ENCODE measurements around the gene DDX28.
"Not testable (repeated sequence)": the region's sequence is repeated elsewhere in the genome, so short reads cannot be mapped to it uniquely, and the experiment has no call there.

DDX28 gene

GRCh38 chr16:68037841-68038597 is 15.0 kb upstream of the DDX28 start:
- no peak for DNase-seq (ENCODE audit: low read depth)

GRCh38 chr16:68035227-68035626 is 12.2 kb upstream of the DDX28 start:
- no peak for DNase-seq (ENCODE audit: low read depth)

DNA sequence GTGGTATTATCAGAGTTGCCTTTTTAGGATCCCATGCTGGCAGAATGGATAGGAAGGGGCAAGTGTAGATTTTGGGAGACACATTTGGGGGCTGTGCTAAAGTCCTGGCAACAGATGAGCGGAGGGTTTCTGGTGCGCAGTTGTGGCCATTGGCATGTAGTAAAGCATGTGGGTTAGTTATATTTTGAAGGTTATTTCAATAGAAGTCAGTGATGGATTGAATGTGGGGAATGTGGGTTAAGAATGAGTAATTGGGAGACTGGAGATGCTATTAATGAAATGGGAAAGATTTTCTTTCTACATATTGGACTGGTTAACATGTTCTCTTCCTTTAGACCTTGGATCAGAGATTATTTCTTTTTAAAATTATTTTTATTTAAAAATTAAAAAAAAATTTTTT is 10.1 kb upstream of the DDX28 start:
- DNase-seq (ENCODE audit: low read depth), result no peak

DNA sequence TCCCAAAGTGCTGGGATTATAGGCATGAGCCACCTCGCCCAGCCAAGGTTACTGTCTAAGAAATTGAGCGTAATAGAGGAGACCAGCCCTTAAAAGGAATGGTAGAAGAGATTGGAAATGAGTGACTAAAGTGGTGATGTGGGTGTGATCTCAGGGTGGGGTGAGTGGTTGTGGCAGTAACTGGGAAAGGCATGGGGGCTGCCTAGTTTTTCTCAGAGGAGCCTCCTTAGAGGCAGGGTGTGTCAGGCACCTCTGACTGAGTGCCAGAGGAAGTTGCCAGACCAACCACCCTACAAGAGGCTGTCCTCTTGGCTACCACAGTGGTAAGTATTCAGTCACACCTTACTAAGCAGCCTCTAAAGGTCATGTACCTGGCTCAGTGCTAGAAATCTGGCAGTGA is 8.9 kb upstream of the DDX28 start:
- no peak for DNase-seq (ENCODE audit: low read depth)

DNA sequence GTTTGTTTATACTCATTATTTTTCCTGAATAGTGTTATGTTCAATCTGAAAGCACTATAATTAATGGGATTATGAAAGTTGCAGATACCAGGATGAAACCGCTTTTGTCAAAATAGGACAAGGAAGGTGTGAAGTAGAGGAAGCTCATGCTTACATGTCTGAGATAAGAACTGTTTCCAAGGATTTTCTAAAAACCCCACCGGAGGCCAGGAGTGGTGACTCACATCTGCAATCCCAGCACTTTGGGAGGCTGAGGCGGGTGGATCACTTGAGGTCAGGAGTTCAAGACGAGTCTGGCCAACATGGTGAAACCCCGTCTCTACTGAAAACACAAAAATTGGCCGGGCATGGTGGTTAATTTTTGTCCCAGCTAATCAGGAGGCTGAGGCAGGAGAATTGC is 7.1 kb upstream of the DDX28 start:
- DNase-seq (ENCODE audit: low read depth), result not testable (repeated sequence)

DNA sequence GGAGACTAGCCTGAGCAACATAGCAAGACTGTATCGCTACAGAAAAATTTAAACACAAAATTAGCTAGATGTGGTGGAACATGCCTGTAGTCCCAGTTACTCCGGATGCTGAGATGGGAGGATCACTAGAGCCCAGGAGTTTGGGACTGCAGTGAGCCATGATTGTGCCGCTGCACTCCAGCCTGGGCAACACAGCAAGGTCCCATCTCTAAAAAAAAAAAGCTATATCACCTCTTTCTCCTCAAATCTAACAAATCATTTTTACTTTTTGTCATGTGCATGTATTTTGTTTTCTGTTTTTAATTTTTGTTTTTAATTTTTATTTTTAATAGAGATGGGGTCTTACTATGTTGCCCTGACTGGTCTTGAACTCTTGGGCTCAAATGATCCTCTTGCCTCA is 6.0 kb upstream of the DDX28 start:
- no peak for DNase-seq (ENCODE audit: low read depth)

- no peak for DNase-seq (ENCODE audit: low read depth)
Measured at GRCh38 chr16:68022278-68022727, 729 bp downstream of the DDX28 start.

DNA sequence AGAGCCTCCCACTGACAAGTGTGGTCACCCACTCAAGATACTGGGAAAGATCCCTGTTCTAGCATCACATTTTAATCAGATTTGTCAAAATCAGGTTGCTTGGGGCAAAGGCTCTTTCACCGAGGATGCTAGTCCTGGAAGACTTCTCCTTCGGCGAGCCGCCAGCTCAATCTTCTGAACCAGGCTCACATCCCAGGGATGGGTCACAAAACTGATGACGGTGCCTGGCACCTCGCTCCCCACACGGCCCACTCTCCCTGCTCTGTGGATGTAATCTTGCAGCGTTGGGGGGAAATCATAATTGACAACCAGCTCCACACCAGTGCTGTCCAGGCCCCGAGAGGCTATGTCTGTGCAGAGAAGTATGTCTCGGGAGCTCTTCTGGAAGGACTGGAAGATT is 1.5 kb downstream of the DDX28 start:
- DNase-seq (ENCODE audit: low read depth), result no peak

DNA sequence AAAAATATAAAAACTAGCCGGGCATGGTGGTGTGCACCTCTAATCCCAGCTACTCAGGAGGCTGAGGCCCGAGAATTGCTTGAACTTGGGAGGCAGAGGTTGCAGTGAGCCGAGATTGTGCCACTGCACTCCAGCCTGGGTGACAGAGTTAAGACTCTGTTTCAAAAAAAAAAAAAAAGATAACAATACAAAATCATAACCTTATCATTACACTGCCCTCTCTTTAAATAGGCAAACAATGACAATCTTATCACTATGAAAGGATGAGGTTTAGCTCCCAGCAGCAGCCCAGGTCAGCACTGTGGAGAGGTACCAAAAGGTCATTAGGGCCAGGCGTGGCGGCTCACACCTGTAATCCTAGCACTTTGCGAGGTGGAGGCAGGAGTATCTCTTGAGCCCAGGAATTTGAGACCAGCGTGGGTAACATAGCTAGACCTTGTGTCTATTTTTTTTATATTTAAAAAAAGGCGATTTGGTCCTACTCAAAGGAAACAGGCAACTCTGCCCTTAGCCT is 3.8 kb downstream of the DDX28 start:
- DNase-seq (ENCODE audit: low read depth), result no peak

DNA sequence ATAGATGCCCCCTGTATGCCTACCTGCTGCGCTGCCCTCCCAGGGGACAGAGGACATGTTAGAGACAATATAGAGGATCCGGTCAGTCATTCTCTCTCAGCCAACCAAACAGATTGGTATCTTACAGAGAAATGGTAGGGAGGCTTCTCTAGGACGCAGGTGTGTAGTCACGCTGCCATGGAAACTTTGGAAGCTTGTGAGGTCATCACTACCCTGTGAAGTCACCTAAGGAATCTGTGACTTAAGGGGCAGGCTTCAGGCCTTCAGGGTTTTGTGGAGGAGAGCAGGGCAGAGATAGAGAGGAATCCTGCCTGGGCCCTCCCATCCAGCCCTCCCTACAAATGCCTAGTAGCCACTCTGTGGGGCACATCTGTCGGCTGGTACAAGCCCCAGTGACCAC is 7.4 kb downstream of the DDX28 start, which contains the start of gene DPEP2NB:
DPEP2NB (minus strand) TSS at position 231 of the 400 bp plus-strand sequence; CDS start at position 90, 141 bp downstream.
- no peak for DNase-seq (ENCODE audit: low read depth)

GRCh38 chr16:68013440-68013839 is 9.6 kb downstream of the DDX28 start:
- DNase-seq (ENCODE audit: low read depth), result no peak

GRCh38 chr16:68009872-68010271 is 13.2 kb downstream of the DDX28 start:
- not testable (repeated sequence) for DNase-seq (ENCODE audit: low read depth)

GRCh38 chr16:68009157-68009735 is 13.8 kb downstream of the DDX28 start:
- DNase-seq (ENCODE audit: low read depth), result no peak

DNA sequence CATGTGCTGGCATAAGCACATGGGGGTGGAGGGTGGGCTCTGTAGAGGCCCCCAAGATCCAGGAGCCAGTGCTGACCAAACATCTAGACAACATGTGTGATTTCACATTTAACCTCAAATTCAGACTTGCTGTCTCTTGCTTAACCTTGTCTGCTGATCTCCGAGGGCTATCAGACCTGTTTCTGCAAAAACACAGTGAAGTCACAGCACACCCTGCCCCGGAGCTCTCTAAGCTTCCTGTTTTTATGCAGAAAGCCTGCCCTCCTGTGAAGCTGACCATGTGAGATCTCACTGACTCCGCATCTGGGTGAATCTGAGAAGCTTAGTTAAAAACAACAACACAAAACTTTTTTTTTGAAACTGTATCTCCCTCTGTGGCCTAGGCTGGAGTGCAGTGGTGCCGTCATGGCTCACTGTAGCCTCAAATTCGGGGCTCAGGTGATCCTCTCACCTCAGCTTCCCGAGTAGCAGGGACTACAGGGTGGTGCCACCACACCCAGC is 17.2 kb downstream of the DDX28 start:
- DNase-seq (ENCODE audit: low read depth), result no peak

DNA sequence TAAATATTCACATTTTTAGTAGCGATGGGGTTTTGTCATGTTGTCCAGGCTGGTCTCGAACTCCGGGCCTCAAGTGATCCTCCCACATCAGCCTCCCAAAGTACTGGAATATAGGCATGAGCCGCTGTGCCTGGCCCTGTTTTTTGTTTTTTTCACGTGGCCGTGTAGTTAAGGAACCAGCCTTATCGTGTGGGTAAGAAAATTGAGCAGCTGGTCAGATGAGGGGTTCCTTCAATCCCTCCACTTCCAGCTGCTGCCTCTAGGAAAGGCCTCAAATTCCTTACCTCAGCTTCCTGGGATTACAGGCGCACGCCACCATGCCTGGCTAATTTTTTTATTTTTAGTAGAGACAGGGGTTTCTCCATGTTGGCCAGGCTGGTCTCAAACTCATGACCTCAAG is 17.8 kb downstream of the DDX28 start:
- no peak for DNase-seq (ENCODE audit: low read depth)

DNA sequence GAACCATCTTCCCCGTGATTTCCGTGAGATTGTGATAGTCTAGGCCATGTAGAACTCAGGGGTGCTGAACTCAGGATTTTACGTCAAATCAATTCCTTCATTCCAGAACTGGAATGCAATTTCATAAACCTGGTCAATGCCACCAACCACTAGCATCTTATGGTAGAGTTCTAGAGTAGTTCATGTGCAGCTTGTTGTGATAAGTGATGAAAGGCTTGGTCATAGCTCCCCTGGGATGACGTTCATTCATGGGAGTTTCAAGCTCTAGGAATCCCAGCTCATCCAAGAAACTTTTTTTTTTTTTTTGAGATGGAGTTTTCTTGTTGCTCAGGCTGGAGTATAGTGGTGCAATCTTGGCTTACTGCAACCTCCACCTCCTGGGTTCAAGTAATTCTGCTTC is 20.0 kb downstream of the DDX28 start:
- DNase-seq (ENCODE audit: low read depth), result no peak

DNA sequence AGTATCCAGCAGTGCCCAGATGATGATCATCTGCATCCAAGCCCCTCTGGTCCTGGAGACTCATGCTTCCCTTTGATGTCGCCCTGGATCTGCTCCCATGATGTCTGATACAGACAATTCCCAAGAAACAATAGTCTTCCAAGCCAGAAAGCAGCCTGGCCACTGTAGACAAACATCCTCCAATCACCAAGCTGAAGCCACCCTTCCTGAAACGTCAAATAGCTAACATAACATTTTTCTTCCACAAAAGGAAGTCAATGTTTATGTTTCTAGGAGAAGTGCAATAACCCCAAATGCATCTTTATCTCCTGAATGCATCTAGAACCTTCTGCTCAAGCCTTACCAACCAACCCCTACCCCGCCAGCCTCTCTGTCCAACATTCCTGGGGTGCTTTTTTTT is 22.6 kb downstream of the DDX28 start:
- DNase-seq (ENCODE audit: low read depth), result no peak

GRCh38 chr16:67999985-68000384 is 23.0 kb downstream of the DDX28 start:
- DNase-seq (ENCODE audit: low read depth), result no peak

GRCh38 chr16:67998779-67999688 is 24.0 kb downstream of the DDX28 start, which contains the start of gene DPEP2:
DPEP2 (minus strand) TSS chr16:67999484; CDS start chr16:67993212, 6,272 bp downstream.
- not testable (repeated sequence) for DNase-seq (ENCODE audit: low read depth)

GRCh38 chr16:67998231-67998778 is 24.7 kb downstream of the DDX28 start:
- not testable (repeated sequence) for DNase-seq (ENCODE audit: low read depth)

DNA sequence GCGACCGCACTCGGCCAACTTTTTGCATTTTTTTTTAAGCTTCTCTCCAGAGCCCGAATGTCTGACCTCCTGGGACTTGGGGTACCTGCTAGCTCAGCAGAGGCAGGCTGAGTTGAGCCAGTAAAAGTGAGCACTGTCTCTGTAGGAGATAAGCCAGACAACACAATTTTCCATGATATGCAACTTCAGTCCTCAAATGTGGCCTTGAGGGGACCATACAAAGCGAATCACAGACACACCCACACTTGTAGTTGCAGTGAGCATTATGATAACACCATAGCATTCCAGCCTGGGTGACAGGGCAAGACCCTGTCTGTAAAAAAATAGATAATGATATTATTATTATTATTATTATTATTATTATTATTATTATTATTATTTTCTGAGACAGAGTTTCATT is 26.4 kb downstream of the DDX28 start:
- DNase-seq (ENCODE audit: low read depth), result no peak

DNA sequence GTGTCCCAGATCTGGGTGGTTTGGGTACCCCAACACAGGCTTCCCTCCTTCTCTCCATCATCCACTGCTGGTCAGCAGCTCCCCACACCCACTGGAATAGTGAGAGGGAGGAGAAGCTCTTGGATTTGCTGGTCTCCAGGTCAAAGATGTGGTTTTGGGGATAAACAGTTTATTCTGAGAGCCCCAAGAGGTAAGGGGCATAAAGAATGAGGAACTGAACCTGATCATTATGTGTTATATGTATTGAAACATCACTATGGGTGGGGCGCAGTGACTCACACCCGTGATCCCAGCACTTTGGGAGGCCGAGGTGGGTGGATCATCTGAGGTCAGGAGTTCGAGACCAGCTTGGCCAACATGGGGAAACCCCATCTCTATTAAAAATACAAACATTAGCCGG is 27.6 kb downstream of the DDX28 start:
- DNase-seq (ENCODE audit: low read depth), result no peak
